Measurements from ENCODE around the gene FURIN. TPM values are rescaled to one million over a fixed set of nuclear protein-coding genes. Genes with fewer than 3 reads are reported as not detected.

Gene FURIN
- total and polyA plus RNA-seq, 9 of the 15 experiments (the other 6 are each of a cell fraction or from before 2014, with no cell fraction given), result 0.92 to 99.9 (median 34.8) TPM

- TF ChIP-seq PURB (CRISPR knock-in tag; IDR thresholded peaks at IDR 0.05; ENCODE audit: low read depth), result no peak
- peak; percentile 88 for TF ChIP-seq FIP1L1 (IDR thresholded peaks at IDR 0.05; ENCODE audit: low read depth, low read length, poor library complexity, severe bottlenecking)
- TF ChIP-seq BRF2 (IDR thresholded peaks at IDR 0.05; ENCODE audit: borderline replicate concordance, insufficient read depth, insufficient read length), result no peak
- 0 out of 2 replicates have a peak, but pooled peaks have one; percentile 2 for TF ChIP-seq ZNF431 (CRISPR knock-in tag; IDR thresholded peaks at IDR 0.05)
- TF ChIP-seq ZBTB7A (IDR thresholded peaks at IDR 0.05; ENCODE audit: borderline replicate concordance, control insufficient read depth, low read depth, low read length), result peak; percentile 71; the same call in 1 of the 2 replicates
- no peak for TF ChIP-seq MIER1 (IDR thresholded peaks at IDR 0.05; ENCODE audit: low read depth)
- no peak; the same call in 1 of the 2 replicates for TF ChIP-seq STAG1 (CRISPR knock-in tag; IDR thresholded peaks at IDR 0.05; ENCODE audit: borderline replicate concordance)
- no peak for TF ChIP-seq BACH1 (tag; IDR thresholded peaks at IDR 0.05)
- TF ChIP-seq ZNF174 (CRISPR knock-in tag; IDR thresholded peaks at IDR 0.05), result no peak
- 0 out of 2 replicates have a peak, but pooled peaks have one; percentile 9 for TF ChIP-seq ZNF175 (CRISPR knock-in tag; IDR thresholded peaks at IDR 0.05; ENCODE audit: low read depth)
- TF ChIP-seq EHMT2 (IDR thresholded peaks at IDR 0.05), result no peak
- TF ChIP-seq ILF3 (IDR thresholded peaks at IDR 0.05; ENCODE audit: borderline replicate concordance), result peak; percentile 57; the same call in 1 of the 2 replicates
- no peak for TF ChIP-seq SNAPC5 (CRISPR knock-in tag; IDR thresholded peaks at IDR 0.05)
- TF ChIP-seq RBM15 (IDR thresholded peaks at IDR 0.05; ENCODE audit: insufficient read depth, low read length), result no peak
- peak; percentile 88 for TF ChIP-seq ZFX (CRISPR knock-in tag; IDR thresholded peaks at IDR 0.05)
- TF ChIP-seq POLR2AphosphoS2 (IDR thresholded peaks at IDR 0.05; ENCODE audit: low read length), result no peak; the same call in 1 of the 2 replicates
- TF ChIP-seq ZNF76 (CRISPR knock-in tag; IDR thresholded peaks at IDR 0.05; ENCODE audit: borderline replicate concordance), result no peak
- no peak for TF ChIP-seq KLF1 (tag; IDR thresholded peaks at IDR 0.05)
- no peak for TF ChIP-seq SMARCB1 (IDR thresholded peaks at IDR 0.05; ENCODE audit: insufficient read length, low read depth)
- no peak for TF ChIP-seq NUFIP1 (IDR thresholded peaks at IDR 0.05; ENCODE audit: partially characterized antibody)
- peak; percentile 91 for TF ChIP-seq CTBP1 (IDR thresholded peaks at IDR 0.05; ENCODE audit: borderline replicate concordance)
- TF ChIP-seq PCBP2 (IDR thresholded peaks at IDR 0.05; ENCODE audit: low read depth, low read length, poor library complexity, severe bottlenecking), result no peak
- no peak for TF ChIP-seq NR2C1 (IDR thresholded peaks at IDR 0.05)
- TF ChIP-seq NR2C1 (tag; IDR thresholded peaks at IDR 0.05), result no peak
- no peak for TF ChIP-seq KHSRP (IDR thresholded peaks at IDR 0.05)
- 0 out of 2 replicates have a peak, but pooled peaks have one; percentile 19 for TF ChIP-seq SPI1 (IDR thresholded peaks at IDR 0.05; ENCODE audit: borderline replicate concordance, low read depth, low read length)
- TF ChIP-seq ZNF23 (CRISPR knock-in tag; IDR thresholded peaks at IDR 0.05), result 0 out of 2 replicates have a peak, but pooled peaks have one; percentile 26
- TF ChIP-seq ZBTB2 (IDR thresholded peaks at IDR 0.05), result peak; percentile 24; the same call in 1 of the 2 replicates
Observed at GRCh38 chr15:90931828-90932659, 63.7 kb downstream of the FURIN start, which contains the start of gene HDDC3 (continued).

All from K562 (cell line).